Measurements from ENCODE around the gene ZNF724. TPM values are rescaled to one million over a fixed set of nuclear protein-coding genes. Genes with fewer than 3 reads are reported as not detected.

ZNF724 gene
- total and polyA plus RNA-seq, 2 of the 13 experiments (the other 11 are each of a cell fraction or from before 2014, with no cell fraction given): 1.5 to 15.0 TPM

- no peak for TF ChIP-seq ZNF484 (CRISPR knock-in tag; IDR thresholded peaks at IDR 0.05; ENCODE audit: borderline replicate concordance, low read depth)
- no peak for TF ChIP-seq MYPOP (CRISPR knock-in tag; IDR thresholded peaks at IDR 0.05)
- no peak for TF ChIP-seq ZNF296 (CRISPR knock-in tag; conservative IDR thresholded peaks at IDR 0.05)
- no peak for TF ChIP-seq ZNF260 (CRISPR knock-in tag; IDR thresholded peaks at IDR 0.05; ENCODE audit: borderline replicate concordance, low read depth)
- TF ChIP-seq BRCA1 (CRISPR knock-in tag; IDR thresholded peaks at IDR 0.05): no peak
- TF ChIP-seq ZNF124 (CRISPR knock-in tag; IDR thresholded peaks at IDR 0.05): no peak
- TF ChIP-seq ZBTB7B (CRISPR knock-in tag; IDR thresholded peaks at IDR 0.05): no peak
- TF ChIP-seq ZNF841 (CRISPR knock-in tag; IDR thresholded peaks at IDR 0.05; ENCODE audit: borderline replicate concordance): 0 out of 2 replicates have a peak, but pooled peaks have one; percentile 49
- no peak for TF ChIP-seq ZSCAN20 (CRISPR knock-in tag; IDR thresholded peaks at IDR 0.05; ENCODE audit: borderline replicate concordance)
- TF ChIP-seq ZNF510 (CRISPR knock-in tag; IDR thresholded peaks at IDR 0.05; ENCODE audit: low read depth): peak; percentile 60; the same call in 1 of the 2 replicates
- no peak for TF ChIP-seq FOXO4 (CRISPR knock-in tag; conservative IDR thresholded peaks at IDR 0.05)
- no peak for TF ChIP-seq KLF13 (CRISPR knock-in tag; IDR thresholded peaks at IDR 0.05)
- TF ChIP-seq ZNF333 (CRISPR knock-in tag; IDR thresholded peaks at IDR 0.05; ENCODE audit: borderline replicate concordance): peak; percentile 36; the same call in 1 of the 2 replicates
- TF ChIP-seq ZNF432 (CRISPR knock-in tag; IDR thresholded peaks at IDR 0.05; ENCODE audit: borderline replicate concordance): no peak
- TF ChIP-seq ZNF768 (CRISPR knock-in tag; IDR thresholded peaks at IDR 0.05): peak; percentile 31; the same call in 1 of the 2 replicates
- TF ChIP-seq SMARCC2 (IDR thresholded peaks at IDR 0.05): no peak
- 0 out of 2 replicates have a peak, but pooled peaks have one; percentile 28 for TF ChIP-seq ZNF800 (CRISPR knock-in tag; IDR thresholded peaks at IDR 0.05)
- peak; percentile 70 for TF ChIP-seq ZMYM4 (CRISPR knock-in tag; IDR thresholded peaks at IDR 0.05)
- TF ChIP-seq SMYD3 (CRISPR knock-in tag; IDR thresholded peaks at IDR 0.05): no peak
- TF ChIP-seq EHMT2 (IDR thresholded peaks at IDR 0.05; ENCODE audit: borderline replicate concordance, low read depth, low read length): no peak
- no peak for TF ChIP-seq FOXK1 (CRISPR knock-in tag; IDR thresholded peaks at IDR 0.05; ENCODE audit: borderline replicate concordance, low read depth)
- TF ChIP-seq CHCHD3 (CRISPR knock-in tag; IDR thresholded peaks at IDR 0.05): no peak
- peak; percentile 67 for TF ChIP-seq ZNF747 (CRISPR knock-in tag; IDR thresholded peaks at IDR 0.05; ENCODE audit: borderline replicate concordance)
- no peak for TF ChIP-seq ZNF343 (CRISPR knock-in tag; IDR thresholded peaks at IDR 0.05)
- TF ChIP-seq BORCS8-MEF2B (CRISPR knock-in tag; IDR thresholded peaks at IDR 0.05): no peak
- TF ChIP-seq GFI1 (CRISPR knock-in tag; IDR thresholded peaks at IDR 0.05; ENCODE audit: borderline replicate concordance): no peak
- TF ChIP-seq RBM22 (optimal IDR thresholded peaks at IDR 0.05; ENCODE audit: low read length): no peak
Observed at GRCh38 chr19:23273590-23274412, 23.6 kb upstream of the ZNF724 start (continued).
